H1 (cell line): Measurements from ENCODE around the gene DIRAS2. TPM values are rescaled to one million over a fixed set of nuclear protein-coding genes. Genes with fewer than 3 reads are reported as not detected.

Experiments used
- CTCF ChIA-PET: fragments of 300-600 bp; sonication (Branson Sonifier 250); formaldehyde crosslinking; loops from one replicate; lab custom pipeline; 2021; ENCODE audit not compliant: partially characterized antibody; lab: Charles Lee
- POLR2A ChIA-PET: fragments of 300-600 bp; sonication (Branson Sonifier 250); formaldehyde crosslinking; loops from one replicate; lab custom pipeline; 2021; ENCODE audit warnings: inconsistent platforms; ENCODE audit not compliant: partially characterized antibody; lab: Charles Lee
- DNase-seq, 2 experiments: peaks; one replicate each; pipeline versions ENCODE4 v3.0.0 to v3.0.0-alpha.2; 2010 to 2022; ENCODE audit warnings: low spot score in 2 of 2, low read depth in 1 of 2, mixed read lengths in 1 of 2
- FAIRE-seq: peaks from 2 replicates; lab custom pipeline; 2011; peaks lifted over from hg19 to GRCh38; lab: Jason Lieb, UNC
- H2AFZ ChIP-seq: 2 replicates; pipeline ENCODE4 v1.8.1; 2012; ENCODE audit warnings: low read length, inconsistent platforms
- H2AK5ac ChIP-seq: 2 replicates; pipeline ENCODE4 v1.6.1; 2013; ENCODE audit warnings: low read depth, low read length
- H2BK120ac ChIP-seq: replicated peaks from 2 replicates; pipeline ENCODE3; 2013; ENCODE audit warnings: low read depth, low read length, inconsistent platforms
- H2BK12ac ChIP-seq: 2 replicates; pipeline ENCODE4 v1.6.1; 2013; ENCODE audit warnings: low read depth, low read length
- H2BK15ac ChIP-seq: 2 replicates; pipeline ENCODE4 v1.6.1; 2013; ENCODE audit warnings: low read length
- H2BK20ac ChIP-seq: 2 replicates; pipeline ENCODE4 v1.6.1; 2013; ENCODE audit warnings: low read length
- H2BK5ac ChIP-seq: 2 replicates; pipeline ENCODE4 v1.6.1; 2013; ENCODE audit warnings: low read depth, low read length
- H3K14ac ChIP-seq: 2 replicates; pipeline ENCODE4 v1.6.1; 2013; ENCODE audit warnings: inconsistent platforms; ENCODE audit not compliant: insufficient read length
- H3K18ac ChIP-seq: 2 replicates; pipeline ENCODE4 v1.6.1; 2013; ENCODE audit warnings: low read length; ENCODE audit errors: extremely low read depth
- H3K23ac ChIP-seq: 2 replicates; pipeline ENCODE4 v1.6.1; 2013; ENCODE audit warnings: inconsistent platforms; ENCODE audit not compliant: insufficient read length
- H3K23me2 ChIP-seq: 2 replicates; pipeline ENCODE4 v1.6.1; 2013; ENCODE audit warnings: low read depth, low read length
- H3K27ac ChIP-seq: 2 replicates; pipeline ENCODE4 v1.6.1; 2011; ENCODE audit warnings: low read depth, low read length, inconsistent platforms
- H3K27me3 ChIP-seq, 4 experiments: replicated peaks in 1 of 4; 1 replicate in 1 of 4; 2 replicates in 3 of 4; pipeline versions ENCODE4 v1.6.1 to v1.8.1; 2011 to 2013; ENCODE audit warnings: low read length in 3 of 4, mild to moderate bottlenecking in 3 of 4, inconsistent platforms in 2 of 4, mixed read lengths in 2 of 4, moderate library complexity in 1 of 4; ENCODE audit not compliant: control insufficient read depth in 3 of 4, insufficient read depth in 3 of 4; ENCODE audit errors: extremely low read depth in 1 of 4
- H3K36me3 ChIP-seq, 4 experiments: 2 replicates each; pipeline versions ENCODE4 v1.6.1 to v1.8.1; 2011 to 2013; ENCODE audit warnings: mild to moderate bottlenecking in 4 of 4, low read length in 3 of 4, moderate library complexity in 2 of 4, control low read depth in 1 of 4, inconsistent platforms in 1 of 4; ENCODE audit not compliant: insufficient read depth in 4 of 4, control insufficient read depth in 2 of 4
- H3K4ac ChIP-seq: replicated peaks from 2 replicates; pipeline ENCODE3; 2013; ENCODE audit warnings: low read length, low read depth, mixed read lengths, inconsistent platforms; ENCODE audit not compliant: insufficient read length
- H3K4me1 ChIP-seq, 4 experiments: replicated peaks in 1 of 4; 1 replicate in 1 of 4; 2 replicates in 3 of 4; pipeline versions ENCODE4 v1.6.1 to v1.8.1; 2011 to 2013; ENCODE audit warnings: low read length in 3 of 4, inconsistent platforms in 2 of 4, mixed read lengths in 1 of 4; ENCODE audit not compliant: insufficient read depth in 4 of 4, control insufficient read depth in 3 of 4
- H3K4me2 ChIP-seq, 2 experiments: 2 replicates each; pipeline versions ENCODE4 v1.6.1 to v1.8.1; 2011 to 2013; ENCODE audit warnings: low read depth in 2 of 2, low read length in 2 of 2, control low read depth in 1 of 2, inconsistent platforms in 1 of 2, mild to moderate bottlenecking in 1 of 2; ENCODE audit not compliant: insufficient read depth in 1 of 2
- H3K4me3 ChIP-seq, 4 experiments: fragments of 200-600, 300-600 bp in 1 of 4; sonication (generic), shearing (Covaris generic), sonication (Bioruptor Twin) in 1 of 4; 2 replicates each; pipeline versions ENCODE4 v1.5.1 to v1.8.1; 2011 to 2016; ENCODE audit warnings: low read length in 4 of 4, low read depth in 3 of 4, control low read depth in 2 of 4, inconsistent platforms in 2 of 4, mild to moderate bottlenecking in 2 of 4, mixed read lengths in 1 of 4, moderate library complexity in 1 of 4; ENCODE audit not compliant: insufficient read depth in 2 of 4; ENCODE audit errors: extremely low read depth in 1 of 4
- H3K56ac ChIP-seq: replicated peaks from 2 replicates; pipeline ENCODE3; 2013; ENCODE audit warnings: low read depth, mild to moderate bottlenecking, mixed read lengths, low read length, inconsistent platforms; ENCODE audit not compliant: insufficient read length
- H3K79me1 ChIP-seq: 2 replicates; pipeline ENCODE4 v1.6.1; 2013; ENCODE audit warnings: low read depth, low read length, control low read depth
- H3K79me2 ChIP-seq, 2 experiments: 2 replicates each; pipeline versions ENCODE4 v1.6.1 to v1.8.1; 2012 to 2013; ENCODE audit warnings: low read length in 2 of 2, mild to moderate bottlenecking in 2 of 2, inconsistent platforms in 1 of 2; ENCODE audit not compliant: insufficient read depth in 2 of 2, control insufficient read depth in 1 of 2
- H3K9ac ChIP-seq, 4 experiments: replicated peaks in 1 of 4; 1 replicate in 1 of 4; 2 replicates in 3 of 4; pipeline versions ENCODE4 v1.6.1 to v1.8.1; 2011 to 2013; ENCODE audit warnings: low read depth in 3 of 4, low read length in 3 of 4, control low read depth in 2 of 4, mild to moderate bottlenecking in 2 of 4, moderate library complexity in 2 of 4, inconsistent platforms in 1 of 4; ENCODE audit errors: extremely low read depth in 1 of 4
- H3K9me3 ChIP-seq, 2 experiments: 2 replicates each; pipeline versions ENCODE4 v1.6.1 to v1.8.1; 2012 to 2013; ENCODE audit warnings: mild to moderate bottlenecking in 2 of 2, moderate library complexity in 2 of 2, control low read depth in 1 of 2, inconsistent platforms in 1 of 2, low read depth in 1 of 2, low read length in 1 of 2, mixed read lengths in 1 of 2; ENCODE audit not compliant: insufficient read depth in 2 of 2
- H4K20me1 ChIP-seq, 2 experiments: replicated peaks in 1 of 2; 2 replicates each; pipeline versions ENCODE3 to v1.8.1; 2011 to 2013; ENCODE audit warnings: inconsistent platforms in 2 of 2, low read length in 2 of 2, mild to moderate bottlenecking in 1 of 2; ENCODE audit not compliant: insufficient read depth in 2 of 2, control insufficient read depth in 1 of 2
- H4K5ac ChIP-seq: 2 replicates; pipeline ENCODE4 v1.6.1; 2013; ENCODE audit warnings: low read length, low read depth, mixed read lengths, inconsistent platforms; ENCODE audit not compliant: insufficient read length
- H4K8ac ChIP-seq: 2 replicates; pipeline ENCODE4 v1.8.0; 2013; ENCODE audit warnings: mild to moderate bottlenecking, moderate library complexity, low read length, inconsistent platforms; ENCODE audit not compliant: insufficient read depth; ENCODE audit errors: extremely low read depth
- H4K91ac ChIP-seq: replicated peaks from 2 replicates; pipeline ENCODE3; 2013; ENCODE audit warnings: low read length, mixed read lengths, inconsistent platforms; ENCODE audit not compliant: insufficient read length
- CTCF ChIP-seq, 3 experiments: IDR thresholded peaks; 1 replicate in 2 of 3; 2 replicates in 1 of 3; pipeline versions ENCODE4 v1.5.1 to v1.6.1; 2011; ENCODE audit warnings: low read length in 3 of 3, mild to moderate bottlenecking in 3 of 3, inconsistent platforms in 2 of 3, low read depth in 1 of 3, moderate library complexity in 1 of 3; ENCODE audit not compliant: insufficient read depth in 1 of 3; ENCODE audit errors: control extremely low read depth in 1 of 3
- WGBS, 2 experiments: shearing (Covaris generic) in 1 of 2; methylation state at CpG; one replicate each; pipeline versions ENCODE4 v1.1.6 to v1.1.7; 2013 to 2015; ENCODE audit warnings: low lambda C conversion rate in 2 of 2, mixed read lengths in 2 of 2, inconsistent platforms in 1 of 2, low coverage in 1 of 2, missing lambda C conversion rate in 1 of 2; ENCODE audit not compliant: insufficient replicate concordance in 2 of 2, insufficient coverage in 1 of 2, insufficient read length in 1 of 2; ENCODE audit errors: extremely low coverage in 1 of 2, missing lambda C conversion rate in 1 of 2; 5-methylcytosine and 5-hydroxymethylcytosine counted together
- polyA plus RNA-seq, 7 experiments: library from polyadenylated mRNA; depleted of rRNA in 3 of 7; stranded (reverse) in 5 of 7; unstranded in 2 of 7; fragments of >200 nt in 5 of 7; fragments of 200-250 nt in 2 of 7; gene quantifications; 1 replicate in 5 of 7; 2 replicates in 1 of 7; 4 replicates in 1 of 7; pipeline versions ENCODE4 v1.2.1 to v1.2.3, GENCODE V29; 2011 to 2013; ENCODE audit warnings: missing spikeins in 2 of 7, mixed read lengths in 2 of 7
- total RNA-seq: library from RNA; stranded (reverse); fragmentation: NEBNext Ultra II Directional; extraction: Animal tissue kit (Norgen Biotek cat#: 25700); gene quantifications from 2 replicates; pipeline ENCODE4 v1.2.1, GENCODE V29; 2021

The DIRAS2 gene
- total and polyA plus RNA-seq, 2 of the 8 experiments (the other 6 are each of a cell fraction or from before 2014, with no cell fraction given), result 0.06 to 0.15 TPM

- Histone ChIP-seq H2AK5ac (no peak overlapping the region), H4K5ac (no peak overlapping the region), H3K79me1 (no peaks in the 10 kb centered on the region), H4K91ac (no peak overlapping the region), H3K23ac (no peak overlapping the region), H4K8ac (no peak overlapping the region), H2BK15ac (no peak overlapping the region), H3K23me2 (no peaks in the 10 kb centered on the region), H3K27me3 (no peaks in the 10 kb centered on the region), H3K14ac (no peak overlapping the region), H3K27ac (no peak overlapping the region), H3K4me1 (no peaks in the 10 kb centered on the region), H3K4me2 (no peak overlapping the region), H3K18ac (no peak overlapping the region; the same call in 1 of the 2 replicates), H3K4me3 (no peak overlapping the region), H2BK5ac (no peak overlapping the region), H3K79me2 (no peaks in the 10 kb centered on the region), H3K36me3 (no peaks in the 10 kb centered on the region), H2AFZ (no peak overlapping the region), H4K20me1 (no peaks in the 10 kb centered on the region), H2BK12ac (no peak overlapping the region), H3K56ac (no peak overlapping the region), H3K9me3 (no peaks in the 10 kb centered on the region), H3K4ac (no peak overlapping the region), H2BK20ac (no peak overlapping the region), H3K9ac (no peak overlapping the region), H2BK120ac (no peak overlapping the region)
- WGBS, 2 experiments, result 85% methylated on average over 8 of the region's 8 CpGs; no CpG with 5 or more reads in 1 of the 2 experiments
- ChIA-PET POLR2A (no interaction called here), CTCF (interaction anchor here (1.2 to 1.4 kb wide), 2 partner anchors 9 to 237 kb away, joined by 3 read pairs; no protein-coding TSS in a partner anchor)
- FAIRE-seq (no peak), DNase-seq (no peak)
- no peak for TF ChIP-seq CTCF (IDR thresholded peaks at IDR 0.05; ENCODE audit: control extremely low read depth in 1 of 3, insufficient read depth in 1 of 3, low read depth in 1 of 3, low read length in 3 of 3)
Measured at GRCh38 chr9:90632647-90633207, 9.9 kb downstream of the DIRAS2 start.
